Renal pelvis (tissue), 12 donors: Measurements from ENCODE around the gene GTF2B. TPM values are rescaled to one million over a fixed set of nuclear protein-coding genes. Genes with fewer than 3 reads are reported as not detected.
"Not testable (repeated sequence)": the region's sequence is repeated elsewhere in the genome, so short reads cannot be mapped to it uniquely, and the experiment has no call there.

Experiments used
- DNase-seq: peaks from one replicate; pipeline ENCODE4 v3.0.0-alpha.2; 2013
- long read RNA-seq, 16 experiments: transcript quantifications; one replicate each; lab custom pipeline, GENCODE V29; 2026
- polyA plus RNA-seq, 3 donors: library from polyadenylated mRNA; unstranded; fragments of 120-200 nt; gene quantifications; one replicate each; pipeline ENCODE4 v1.2.1, GENCODE V29; 2013; ENCODE audit not compliant: insufficient read length in 3 of 3

GTF2B gene, protein sequence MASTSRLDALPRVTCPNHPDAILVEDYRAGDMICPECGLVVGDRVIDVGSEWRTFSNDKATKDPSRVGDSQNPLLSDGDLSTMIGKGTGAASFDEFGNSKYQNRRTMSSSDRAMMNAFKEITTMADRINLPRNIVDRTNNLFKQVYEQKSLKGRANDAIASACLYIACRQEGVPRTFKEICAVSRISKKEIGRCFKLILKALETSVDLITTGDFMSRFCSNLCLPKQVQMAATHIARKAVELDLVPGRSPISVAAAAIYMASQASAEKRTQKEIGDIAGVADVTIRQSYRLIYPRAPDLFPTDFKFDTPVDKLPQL
- 10 to 100 TPM; 40.2 to 44.9 (median 42.7) TPM for polyA plus RNA-seq
- long read RNA-seq, donor 1, transcript GTF2B-201 (7 exons, 1,351 nt), result major isoform, 28 of 58 reads
- long read RNA-seq, donor 1, partial matches to known transcripts, result 30 of 58 reads
- long read RNA-seq, donor 1, other reads (novel, unspliced or antisense), result 0 of 58 reads
- long read RNA-seq, donor 2, transcript GTF2B-201 (7 exons, 1,351 nt), result major isoform, 30 of 57 reads
- long read RNA-seq, donor 2, partial matches to known transcripts, result 27 of 57 reads
- long read RNA-seq, donor 2, other reads (novel, unspliced or antisense), result 0 of 57 reads
- long read RNA-seq, donor 3, transcript GTF2B-201 (7 exons, 1,351 nt), result major isoform, 20 of 28 reads
- long read RNA-seq, donor 3, partial matches to known transcripts, result 8 of 28 reads
- long read RNA-seq, donor 3, other reads (novel, unspliced or antisense), result 0 of 28 reads
- long read RNA-seq, donor 4, transcript GTF2B-201 (7 exons, 1,351 nt), result major isoform, 30 of 80 reads
- long read RNA-seq, donor 4, partial matches to known transcripts, result 50 of 80 reads
- long read RNA-seq, donor 4, other reads (novel, unspliced or antisense), result 0 of 80 reads
- long read RNA-seq, donor 5, transcript GTF2B-201 (7 exons, 1,351 nt), result major isoform, 17 of 17 reads
- long read RNA-seq, donor 5, partial matches to known transcripts, result 0 of 17 reads
- long read RNA-seq, donor 5, other reads (novel, unspliced or antisense), result 0 of 17 reads
- long read RNA-seq, donor 6, transcript GTF2B-201 (7 exons, 1,351 nt), result major isoform, 19 of 19 reads
- long read RNA-seq, donor 6, partial matches to known transcripts, result 0 of 19 reads
- long read RNA-seq, donor 6, other reads (novel, unspliced or antisense), result 0 of 19 reads
- long read RNA-seq, donor 7, transcript GTF2B-201 (7 exons, 1,351 nt), result major isoform, 25 of 31 reads
- long read RNA-seq, donor 7, partial matches to known transcripts, result 6 of 31 reads
- long read RNA-seq, donor 7, other reads (novel, unspliced or antisense), result 0 of 31 reads
- long read RNA-seq, donor 8, transcript GTF2B-201 (7 exons, 1,351 nt), result major isoform, 7 of 7 reads
- long read RNA-seq, donor 8, partial matches to known transcripts, result 0 of 7 reads
- long read RNA-seq, donor 8, other reads (novel, unspliced or antisense), result 0 of 7 reads
- long read RNA-seq, donor 9, transcript GTF2B-201 (7 exons, 1,351 nt), result major isoform, 30 of 89 reads
- long read RNA-seq, donor 9, partial matches to known transcripts, result 59 of 89 reads
- long read RNA-seq, donor 9, other reads (novel, unspliced or antisense), result 0 of 89 reads
- long read RNA-seq, donor 10, transcript GTF2B-201 (7 exons, 1,351 nt), result major isoform, 19 of 19 reads
- long read RNA-seq, donor 10, partial matches to known transcripts, result 0 of 19 reads
- long read RNA-seq, donor 10, other reads (novel, unspliced or antisense), result 0 of 19 reads
- long read RNA-seq, donor 11, transcript GTF2B-201 (7 exons, 1,351 nt), result major isoform, 20 of 20 reads
- long read RNA-seq, donor 11, partial matches to known transcripts, result 0 of 20 reads
- long read RNA-seq, donor 11, other reads (novel, unspliced or antisense), result 0 of 20 reads
- long read RNA-seq, donor 12, transcript GTF2B-201 (7 exons, 1,351 nt), result major isoform, 34 of 35 reads
- long read RNA-seq, donor 12, partial matches to known transcripts, result 0 of 35 reads
- long read RNA-seq, donor 12, other reads (novel, unspliced or antisense), result 0 of 35 reads
- long read RNA-seq, donor 13, transcript GTF2B-201 (7 exons, 1,351 nt), result major isoform, 12 of 12 reads
- long read RNA-seq, donor 13, partial matches to known transcripts, result 0 of 12 reads
- long read RNA-seq, donor 13, other reads (novel, unspliced or antisense), result 0 of 12 reads
- long read RNA-seq, donor 14, result 0 reads
- long read RNA-seq, donor 15, transcript GTF2B-201 (7 exons, 1,351 nt), result major isoform, 32 of 38 reads
- long read RNA-seq, donor 15, partial matches to known transcripts, result 6 of 38 reads
- long read RNA-seq, donor 15, other reads (novel, unspliced or antisense), result 0 of 38 reads
- long read RNA-seq, donor 16, transcript GTF2B-201 (7 exons, 1,351 nt), result major isoform, 19 of 104 reads
- long read RNA-seq, donor 16, partial matches to known transcripts, result 85 of 104 reads
- long read RNA-seq, donor 16, other reads (novel, unspliced or antisense), result 0 of 104 reads

DNA sequence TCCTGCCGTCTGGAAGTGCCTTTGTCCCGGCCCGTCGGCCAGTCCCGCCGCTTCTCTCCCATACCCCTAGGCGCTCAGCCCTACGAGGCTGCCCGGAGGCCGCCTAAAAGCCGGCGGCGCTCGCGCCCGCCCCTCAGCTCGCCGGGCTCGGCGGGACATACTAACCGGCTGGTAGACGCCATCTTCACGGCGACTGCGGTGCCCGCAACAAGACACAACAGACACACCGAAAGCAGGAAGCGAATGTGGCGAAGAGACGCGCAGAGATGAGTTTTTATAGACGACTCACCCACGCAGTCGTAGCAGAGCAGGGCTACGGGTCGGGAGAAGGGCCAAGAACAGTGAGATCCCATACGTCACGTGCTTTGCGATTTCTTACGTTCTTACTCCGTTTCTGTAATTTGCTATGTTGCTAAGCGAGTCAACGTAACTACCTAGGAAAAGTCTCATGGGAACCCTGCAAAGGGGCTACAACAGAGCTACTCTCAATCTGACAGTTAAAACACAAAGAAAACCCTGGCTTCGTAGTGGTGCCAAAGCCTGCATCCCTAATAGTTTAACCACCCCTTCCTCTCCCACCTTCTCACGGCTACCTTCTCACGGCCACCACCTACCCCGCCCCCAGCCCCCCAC lies at the start of gene GTF2B:
TSS of gene GTF2B (minus strand) at position 250 of the 633 bp plus-strand sequence. CDS start at position 182, 68 bp downstream.
- peak; percentile 95 for DNase-seq

DNA sequence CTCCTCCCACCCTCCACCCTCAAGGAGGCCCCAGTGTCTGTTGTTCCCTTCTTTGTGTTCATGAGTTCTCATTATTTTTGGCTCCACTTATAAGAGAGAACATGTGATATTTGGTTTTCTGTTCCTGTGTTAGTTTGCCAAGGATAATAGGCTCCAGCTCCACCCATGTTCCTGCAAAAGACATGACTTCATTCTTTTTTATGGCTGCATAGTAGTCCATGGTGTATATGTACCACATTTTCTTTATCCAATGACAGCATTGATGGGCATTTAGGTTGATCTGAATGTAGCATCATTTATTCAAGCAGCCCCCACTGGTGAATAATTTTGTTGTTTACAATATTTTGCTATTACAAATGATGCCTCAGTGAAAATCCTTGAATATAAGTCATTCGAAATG lies 47.2 kb upstream of the GTF2B start:
- not testable (repeated sequence) for DNase-seq

DNA sequence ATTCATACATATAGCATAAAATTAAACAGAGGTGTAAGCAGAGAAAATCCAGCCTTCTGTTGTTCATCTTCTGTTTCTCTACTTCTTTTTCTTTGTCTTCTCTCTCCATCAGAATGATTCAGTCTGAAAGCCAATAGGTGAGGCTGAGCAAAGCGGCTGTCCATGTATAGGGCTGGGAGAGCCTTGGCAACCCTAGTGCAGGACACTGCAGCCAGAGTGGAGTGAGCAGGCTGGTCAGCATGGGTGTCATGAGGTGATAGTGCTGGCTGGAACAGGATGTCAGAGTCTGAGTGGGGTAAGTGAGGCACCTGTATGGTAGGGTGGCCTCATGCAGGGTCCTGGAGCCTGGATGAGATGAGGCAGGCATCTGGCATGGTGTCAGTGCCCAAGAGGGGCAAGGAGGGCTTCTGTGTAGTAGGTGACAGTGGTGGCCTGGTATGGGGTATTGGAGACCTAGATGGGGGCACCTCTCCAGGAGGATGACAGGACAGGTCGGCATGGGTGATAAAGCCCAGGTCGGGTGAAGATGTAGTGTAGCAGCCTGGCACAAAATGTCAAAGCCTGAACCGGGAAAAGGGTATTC lies 45.5 kb upstream of the GTF2B start:
- no peak for DNase-seq

DNA sequence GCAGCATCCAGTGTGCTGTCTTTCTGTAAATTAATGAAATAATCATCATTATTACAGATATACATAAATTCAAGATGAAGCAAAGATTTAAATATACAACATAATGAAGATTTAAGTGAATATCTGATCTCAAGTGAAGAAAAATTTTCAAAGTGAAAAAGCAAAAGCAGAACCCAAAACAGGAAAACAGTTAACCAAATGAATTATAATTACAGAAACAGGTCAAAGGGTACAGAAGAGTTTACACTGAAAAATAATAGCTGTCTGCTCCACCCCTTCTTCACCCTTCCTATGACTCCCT lies 44.8 kb upstream of the GTF2B start:
- DNase-seq, result no peak

DNA sequence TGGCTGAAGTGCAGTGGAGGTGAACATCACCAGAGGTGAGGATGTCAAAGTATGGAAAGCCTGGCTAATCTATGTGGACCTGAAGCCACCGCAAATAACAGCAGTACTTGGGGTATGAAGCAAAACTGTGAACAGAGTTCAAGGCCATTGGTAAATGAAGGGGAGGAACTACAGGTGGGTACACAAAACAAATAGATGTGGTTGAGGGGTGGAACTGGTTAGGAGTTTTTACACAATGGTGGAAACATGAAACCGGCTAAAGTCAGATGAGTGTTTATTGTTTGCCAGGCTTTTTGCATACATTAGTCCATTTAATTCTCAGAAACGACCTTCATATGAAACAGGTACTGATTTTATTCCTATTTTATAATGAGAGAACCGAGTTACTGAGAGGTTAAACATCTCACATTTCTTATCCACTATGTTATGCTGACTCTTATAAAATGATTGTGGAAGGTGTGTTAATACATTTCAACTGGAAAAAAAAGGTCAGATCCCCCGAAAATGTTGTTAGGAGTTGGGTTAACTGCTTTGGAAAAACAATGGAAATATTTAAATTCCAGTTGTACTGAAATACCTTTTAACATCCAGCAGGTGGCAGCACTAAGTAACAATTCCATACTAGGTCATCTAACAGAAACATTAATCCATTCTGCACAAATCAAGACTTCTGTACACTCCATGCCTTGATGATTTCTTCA lies 44.3 kb upstream of the GTF2B start:
- peak; percentile 30 for DNase-seq

DNA sequence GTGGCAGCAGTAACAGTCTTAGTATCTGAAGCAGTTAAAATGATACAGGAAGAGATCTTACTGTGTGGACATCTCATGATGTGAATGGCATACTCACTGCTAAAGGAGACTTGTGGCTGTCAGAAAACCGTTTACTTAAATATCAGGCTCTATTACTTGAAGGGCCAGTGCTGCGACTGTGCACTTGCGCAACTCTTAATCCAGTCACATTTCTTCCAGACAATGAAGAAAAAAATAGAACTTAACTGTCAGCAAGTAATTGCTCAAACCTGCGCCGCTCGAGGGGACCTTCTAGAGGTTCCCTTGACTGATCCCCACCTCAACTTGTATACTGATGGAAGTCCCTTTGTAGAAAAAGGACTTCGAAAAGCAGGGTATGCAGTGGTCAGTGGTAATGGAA lies 38.8 kb upstream of the GTF2B start:
- not testable (repeated sequence) for DNase-seq

DNA sequence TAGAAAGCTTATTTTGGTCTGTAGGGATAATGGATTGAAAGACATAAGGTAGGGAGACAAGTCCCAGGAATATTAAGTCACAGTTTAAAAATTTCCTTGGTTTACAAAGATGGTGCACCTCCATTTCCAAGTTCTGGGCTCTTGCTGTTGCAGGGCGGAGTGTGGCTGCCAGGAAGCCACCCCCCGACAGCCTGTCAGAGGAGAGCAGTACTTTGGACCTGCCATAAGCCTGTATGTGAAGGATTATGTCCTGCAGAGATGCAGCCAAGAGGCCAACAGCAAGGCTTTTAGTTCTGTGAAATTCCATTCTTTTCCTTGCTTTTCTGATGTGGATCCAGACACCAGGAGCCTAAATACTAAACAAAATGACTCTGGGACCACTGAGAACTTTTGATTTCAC lies 31.9 kb upstream of the GTF2B start:
- DNase-seq, result no peak

DNA sequence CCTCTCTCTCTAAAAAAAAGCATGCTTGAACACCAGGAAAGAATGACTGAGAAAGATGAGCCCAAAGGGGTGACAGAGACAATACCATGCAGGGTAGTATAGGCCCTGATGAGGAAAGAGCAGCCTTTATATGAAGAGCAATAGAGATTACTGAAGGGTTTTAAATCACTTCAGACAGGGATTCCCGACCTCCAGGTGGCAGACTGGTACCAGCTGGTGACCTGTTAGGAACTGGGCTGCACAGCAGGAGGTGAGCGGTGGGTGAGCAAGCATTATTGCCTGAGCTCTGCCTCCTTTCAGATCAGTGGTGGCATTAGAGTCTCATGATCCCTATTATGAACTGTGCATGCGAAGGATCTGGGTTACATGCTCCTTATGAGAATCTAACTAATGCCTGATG lies 30.8 kb upstream of the GTF2B start:
- no peak for DNase-seq

DNA sequence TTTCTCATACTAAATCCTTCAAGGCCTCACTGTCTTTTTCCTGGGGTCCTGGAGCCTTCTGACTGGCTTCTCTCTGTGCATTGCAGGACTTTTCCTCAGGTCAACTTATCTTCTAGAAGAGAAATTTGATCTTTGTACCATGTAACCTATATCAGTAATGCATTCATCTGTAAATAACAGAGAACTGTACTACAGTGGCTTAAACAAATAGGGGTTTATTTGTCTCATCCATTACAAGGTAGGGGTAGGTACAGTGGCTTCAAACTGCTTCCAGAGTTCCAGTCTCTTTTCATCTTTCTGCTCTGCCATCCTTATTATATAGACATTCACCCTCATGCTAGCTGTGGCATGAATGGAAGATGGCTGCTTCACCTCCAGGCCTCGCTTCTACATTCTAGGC lies 29.5 kb upstream of the GTF2B start:
- no peak for DNase-seq

DNA sequence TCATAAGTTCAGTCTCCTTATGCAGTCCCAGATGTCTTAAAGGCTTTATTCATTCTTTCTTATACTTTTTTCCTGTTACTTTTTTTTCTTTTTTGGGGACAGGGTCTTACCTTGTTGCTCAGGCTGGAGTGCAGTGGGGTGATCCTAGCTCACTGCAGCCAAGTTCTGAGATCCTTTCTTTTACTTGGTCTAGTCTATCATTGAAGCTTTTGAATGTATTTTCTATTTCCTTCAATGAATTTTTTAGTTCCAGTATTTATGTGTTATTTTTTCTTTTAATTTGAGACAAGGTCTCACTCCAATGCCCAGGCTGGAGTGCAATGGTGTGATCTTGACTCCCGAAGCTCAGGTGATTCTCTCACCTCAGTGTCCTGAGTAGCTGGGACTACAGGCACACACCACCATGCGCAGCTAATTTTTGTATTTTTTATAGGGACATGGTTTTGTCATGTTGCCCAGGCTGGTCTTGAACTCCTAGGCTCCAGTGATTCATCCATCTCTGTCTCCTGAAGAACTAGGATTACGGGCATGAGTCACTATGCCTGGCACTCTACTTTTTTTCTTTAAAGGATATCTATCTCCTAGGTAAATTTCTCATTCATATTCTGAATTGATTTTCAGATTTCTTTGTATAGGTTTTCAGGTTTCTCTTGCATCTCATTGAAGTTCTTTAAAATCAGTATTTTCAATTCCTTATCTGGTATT lies 26.1 kb upstream of the GTF2B start:
- DNase-seq, result no peak

DNA sequence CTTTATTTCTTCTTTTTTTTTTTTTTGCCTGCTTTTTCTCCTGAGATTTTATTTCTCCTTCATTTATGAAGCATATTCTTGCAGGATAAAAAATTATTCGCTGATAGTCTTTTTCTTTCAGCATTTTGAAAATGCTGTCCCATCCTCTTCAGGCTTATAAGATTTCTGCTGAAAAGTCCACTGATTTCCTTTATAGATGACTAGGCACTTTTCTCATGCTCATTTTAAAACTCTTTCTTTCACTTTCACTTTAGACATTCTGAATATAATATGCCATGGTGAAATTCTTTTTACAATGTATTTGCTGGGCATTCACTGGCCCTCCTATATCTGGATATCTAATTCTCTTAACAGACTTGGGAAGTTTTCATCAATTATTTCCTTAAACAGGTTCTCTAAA lies 25.5 kb upstream of the GTF2B start:
- DNase-seq, result no peak

DNA sequence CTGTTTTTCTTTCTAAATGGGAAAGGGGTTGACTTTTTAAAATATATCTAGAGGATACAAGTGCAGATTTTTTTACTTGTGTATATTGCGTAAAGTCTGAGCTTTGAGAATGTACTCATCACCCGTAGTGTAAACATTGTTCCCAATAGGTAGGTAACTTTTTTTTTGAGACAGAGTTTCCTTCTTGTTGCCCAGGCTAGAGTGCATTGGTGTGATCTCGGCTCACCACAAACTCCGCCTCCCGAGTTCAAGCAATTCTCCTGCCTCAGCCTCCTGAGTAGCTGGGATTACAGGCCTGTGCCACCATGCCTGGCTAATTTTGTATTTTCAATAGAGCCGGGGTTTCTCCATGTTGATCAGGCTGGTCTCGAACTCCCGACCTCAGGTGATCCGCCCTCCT lies 20.4 kb upstream of the GTF2B start:
- DNase-seq, result not testable (repeated sequence)

DNA sequence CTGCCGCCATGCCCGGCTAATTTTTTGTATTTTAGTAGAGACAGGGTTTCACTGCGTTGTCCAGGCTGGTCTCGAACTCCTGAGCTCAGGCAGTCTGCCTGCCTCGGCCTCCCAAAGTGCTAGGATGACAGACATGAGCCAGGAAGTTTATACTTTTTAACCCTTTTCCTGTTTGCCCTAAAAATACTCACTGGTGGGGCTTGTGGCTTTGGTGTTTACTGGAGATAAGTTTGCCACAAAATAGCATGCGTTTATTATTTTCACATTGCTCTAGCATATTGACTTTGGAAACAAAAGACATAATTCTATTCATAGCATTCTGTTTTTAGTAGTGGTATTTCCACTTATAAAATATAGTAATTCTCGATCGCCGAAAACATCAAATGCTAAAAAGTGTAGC lies 19.8 kb upstream of the GTF2B start:
- DNase-seq, result no peak

DNA sequence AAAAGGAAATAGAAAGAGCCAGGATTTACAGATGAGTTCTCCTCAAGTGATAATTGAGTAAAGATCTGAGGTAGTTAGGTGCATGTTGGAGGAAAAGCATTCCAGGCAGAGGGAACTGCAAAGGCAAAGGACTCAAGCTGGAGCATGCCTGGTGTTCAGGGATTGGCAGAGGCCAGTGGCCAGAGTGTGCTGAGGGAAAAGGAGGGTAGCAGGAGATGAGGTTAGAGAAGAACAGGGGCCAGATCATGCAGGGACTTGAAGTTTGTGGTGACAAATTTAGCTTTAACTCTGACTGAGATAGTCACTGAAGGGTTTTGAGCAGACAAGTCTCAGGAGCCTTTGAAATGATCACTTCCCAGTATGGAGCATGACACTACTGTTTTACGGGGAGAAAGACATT lies 19.0 kb upstream of the GTF2B start:
- DNase-seq, result no peak

DNA sequence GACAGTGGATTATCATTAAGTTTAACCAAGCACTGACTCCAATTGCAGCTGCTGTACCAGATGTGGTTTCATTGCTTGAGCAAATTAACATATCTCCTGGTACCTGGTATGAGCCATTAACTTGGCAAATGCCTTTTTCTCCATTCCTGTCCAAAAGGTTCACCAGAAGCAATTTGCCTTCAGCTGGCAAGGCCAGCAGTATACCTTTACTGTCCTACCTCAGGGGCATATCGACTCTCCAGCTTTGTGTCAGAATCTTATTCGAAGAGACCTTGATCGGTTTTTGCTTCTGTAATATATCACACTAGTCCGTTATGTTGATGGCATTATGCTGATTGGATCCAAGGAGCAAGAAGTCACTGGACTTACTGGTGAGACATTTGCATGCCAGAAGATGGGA lies 9.5 kb upstream of the GTF2B start:
- DNase-seq, result no peak

DNA sequence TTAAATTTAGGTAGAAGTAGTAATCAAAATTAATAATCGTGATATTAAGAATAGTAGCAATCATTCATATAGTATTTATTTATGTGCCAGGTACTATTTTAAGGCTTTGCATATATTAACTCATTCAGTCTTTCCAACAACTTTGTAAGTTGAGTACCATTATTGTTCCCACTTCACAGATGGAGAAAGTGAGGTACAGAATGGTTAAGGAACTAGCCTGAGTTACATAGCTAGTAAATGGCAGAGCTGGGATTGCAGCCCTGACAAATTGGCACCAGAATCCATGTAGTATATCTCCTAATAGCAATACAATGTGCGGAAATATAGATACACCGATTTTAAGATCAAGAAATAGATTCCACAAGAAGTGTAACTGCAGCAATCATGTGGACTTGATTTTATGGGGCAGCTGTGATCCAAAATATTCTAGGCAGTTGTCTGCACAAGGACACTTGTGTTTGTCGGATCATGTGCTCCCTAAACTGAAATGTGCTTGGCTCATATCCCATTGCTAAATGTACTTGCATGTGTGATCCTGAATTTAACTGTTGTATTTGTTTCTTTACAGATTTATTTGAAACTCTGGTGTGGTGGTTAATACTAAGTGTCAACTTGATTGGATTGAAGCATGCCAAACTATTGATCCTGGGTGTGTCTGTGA lies 5.8 kb upstream of the GTF2B start:
- no peak for DNase-seq

DNA sequence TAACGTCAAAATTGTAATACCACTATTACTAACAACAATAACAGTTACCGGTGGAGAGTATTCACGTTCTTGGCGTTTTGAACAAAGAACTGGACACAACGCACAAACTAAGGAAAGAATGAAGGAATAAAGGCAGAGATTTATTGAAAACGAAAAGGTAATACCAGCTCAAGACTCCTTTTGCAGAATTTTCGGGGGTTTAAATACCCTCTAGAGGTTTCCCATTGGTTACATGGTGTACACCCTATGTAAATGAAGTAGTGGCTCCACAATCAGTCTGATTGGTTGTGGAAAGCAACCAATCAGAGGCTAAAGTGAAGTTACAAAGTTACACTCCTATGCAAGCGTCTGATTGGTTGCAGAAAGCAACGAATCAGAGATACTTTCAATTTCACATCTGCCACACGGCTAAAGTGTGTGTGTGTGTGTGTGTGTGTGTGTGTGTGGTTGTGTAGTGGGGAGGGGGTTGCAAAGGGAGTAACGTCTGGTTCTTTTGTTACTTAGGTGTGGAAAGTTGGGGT lies 1.1 kb upstream of the GTF2B start:
- DNase-seq, result no peak
